DND-41 (cell line): ENCODE measurements around the gene PLSCR4.

Experiments used
- ATAC-seq: fragments of 200-7000 bp; cut with Tn5 transposase; 3 replicates; pipeline ENCODE4 v1.9.1; 2021; ENCODE audit warnings: low read depth; ENCODE audit not compliant: insufficient read depth
- DNase-seq: peaks from one replicate; pipeline ENCODE4 v3.0.0-alpha.2; 2020
- H2AFZ ChIP-seq: 2 replicates; pipeline ENCODE4 v1.6.0; 2012; ENCODE audit warnings: low read depth, low read length
- H3K27ac ChIP-seq: 2 replicates; pipeline ENCODE4 v1.5.1; 2012; ENCODE audit warnings: low read length, inconsistent platforms
- H3K27me3 ChIP-seq: fragments of 200-600 bp; sonication (generic); 2 replicates; pipeline ENCODE4 v1.6.0; 2012; ENCODE audit warnings: low read length, mild to moderate bottlenecking, inconsistent platforms; ENCODE audit not compliant: insufficient read depth, poor library complexity
- H3K36me3 ChIP-seq: 2 replicates; pipeline ENCODE4 v1.5.1; 2012; ENCODE audit warnings: low read length, inconsistent platforms; ENCODE audit not compliant: insufficient read depth
- H3K4me1 ChIP-seq: 2 replicates; pipeline ENCODE4 v1.5.1; 2012; ENCODE audit warnings: mild to moderate bottlenecking, low read length; ENCODE audit not compliant: insufficient read depth
- H3K4me2 ChIP-seq: 2 replicates; pipeline ENCODE4 v1.6.0; 2012; ENCODE audit warnings: mild to moderate bottlenecking, moderate library complexity, low read length, inconsistent platforms; ENCODE audit not compliant: insufficient read depth
- H3K4me3 ChIP-seq, 2 experiments: fragments of 200-600 bp in 1 of 2; shearing (Covaris generic) in 1 of 2; 2 replicates each; pipeline ENCODE4 v1.5.1; 2012 to 2016; ENCODE audit warnings: inconsistent platforms in 2 of 2, low read length in 2 of 2, mild to moderate bottlenecking in 2 of 2, low read depth in 1 of 2, moderate library complexity in 1 of 2
- H3K79me2 ChIP-seq: 2 replicates; pipeline ENCODE4 v1.6.0; 2012; ENCODE audit warnings: low read length, inconsistent platforms; ENCODE audit not compliant: insufficient read depth
- H3K9ac ChIP-seq: 2 replicates; pipeline ENCODE4 v1.6.0; 2012; ENCODE audit warnings: low read depth, mild to moderate bottlenecking, inconsistent platforms, low read length, moderate library complexity
- H3K9me3 ChIP-seq: 2 replicates; pipeline ENCODE4 v1.5.1; 2012; ENCODE audit warnings: low read length, moderate library complexity, mild to moderate bottlenecking, inconsistent platforms; ENCODE audit not compliant: insufficient read depth, severe bottlenecking
- H4K20me1 ChIP-seq: 2 replicates; pipeline ENCODE4 v1.6.0; 2012; ENCODE audit warnings: low read length; ENCODE audit not compliant: insufficient read depth
- CTCF ChIP-seq: IDR thresholded peaks from 2 replicates; pipeline ENCODE4 v1.5.1; 2012; ENCODE audit warnings: borderline replicate concordance, low read length, moderate library complexity, mild to moderate bottlenecking; ENCODE audit not compliant: poor library complexity, severe bottlenecking; ENCODE audit errors: extremely low read depth
- EZH2 ChIP-seq: IDR thresholded peaks from 3 replicates; pipeline ENCODE4 v1.6.1; 2012; ENCODE audit warnings: borderline replicate concordance, low read depth, mild to moderate bottlenecking, moderate library complexity, low read length, inconsistent platforms; ENCODE audit not compliant: severe bottlenecking

The PLSCR4 gene

GRCh38 chr3:146154995-146155394 is 95.9 kb downstream of the PLSCR4 start:
- no peaks in the 10 kb centered on the region for H3K9me3 ChIP-seq

GRCh38 chr3:146154316-146154715 is 96.6 kb downstream of the PLSCR4 start:
- Histone ChIP-seq H3K4me3 (no peak overlapping the region), H3K4me2 (no peak overlapping the region), H3K27me3 (no peaks in the 10 kb centered on the region), H3K9me3 (no peaks in the 10 kb centered on the region), H3K4me1 (no peaks in the 10 kb centered on the region), H3K79me2 (no peaks in the 10 kb centered on the region), H2AFZ (no peak overlapping the region), H4K20me1 (no peaks in the 10 kb centered on the region), H3K36me3 (no peaks in the 10 kb centered on the region), H3K9ac (no peak overlapping the region), H3K27ac (no peak overlapping the region)
- no peak for TF ChIP-seq CTCF
- no peak for TF ChIP-seq EZH2
- DNase-seq (no peak), ATAC-seq (no peak)

More at GRCh38 chr3:146154995-146155394, 95.9 kb downstream of the PLSCR4 start:
- Histone ChIP-seq H2AFZ (no peak overlapping the region), H3K79me2 (no peaks in the 10 kb centered on the region), H3K4me2 (no peak overlapping the region), H3K4me1 (no peaks in the 10 kb centered on the region), H3K36me3 (no peaks in the 10 kb centered on the region), H3K9ac (no peak overlapping the region), H3K4me3 (no peak overlapping the region), H3K27me3 (no peaks in the 10 kb centered on the region), H3K27ac (no peak overlapping the region), H4K20me1 (no peaks in the 10 kb centered on the region)
- ATAC-seq (no peak), DNase-seq (no peak)
- TF ChIP-seq CTCF (no peak), EZH2 (no peak)

GRCh38 chr3:146153429-146153828 is 97.5 kb downstream of the PLSCR4 start:
- no peaks in the 10 kb centered on the region for H3K79me2 ChIP-seq
- DNase-seq, result no peak

More at GRCh38 chr3:146153429-146153828, 97.5 kb downstream of the PLSCR4 start:
- Histone ChIP-seq H3K4me2 (no peak overlapping the region), H3K27ac (no peak overlapping the region), H3K27me3 (no peaks in the 10 kb centered on the region), H3K9me3 (no peaks in the 10 kb centered on the region), H3K9ac (no peak overlapping the region), H3K36me3 (no peaks in the 10 kb centered on the region), H2AFZ (no peak overlapping the region), H3K4me1 (no peaks in the 10 kb centered on the region), H3K4me3 (no peak overlapping the region), H4K20me1 (no peaks in the 10 kb centered on the region)
- ATAC-seq, result no peak
- no peak for TF ChIP-seq EZH2
- TF ChIP-seq CTCF, result no peak
